ENCODE data around the gene MICU2.

The MICU2 gene

GRCh38 chr13:21544515-21544914, 59.5 kb downstream of the MICU2 start:
- TF ChIP-seq CTCF (conservative IDR thresholded peaks at IDR 0.05; ENCODE audit: low read length) = no peak
- no peak for DNase-seq (ENCODE audit: low read depth)
- no peak overlapping the region for H3K4me3 ChIP-seq (ENCODE audit: low read length)

GRCh38 chr13:21542563-21542962, 61.4 kb downstream of the MICU2 start:
- TF ChIP-seq CTCF (conservative IDR thresholded peaks at IDR 0.05; ENCODE audit: low read length) = no peak
- H3K4me3 ChIP-seq (ENCODE audit: low read length) = no peak overlapping the region
- peak; percentile 16 for DNase-seq (ENCODE audit: low read depth)

DNA sequence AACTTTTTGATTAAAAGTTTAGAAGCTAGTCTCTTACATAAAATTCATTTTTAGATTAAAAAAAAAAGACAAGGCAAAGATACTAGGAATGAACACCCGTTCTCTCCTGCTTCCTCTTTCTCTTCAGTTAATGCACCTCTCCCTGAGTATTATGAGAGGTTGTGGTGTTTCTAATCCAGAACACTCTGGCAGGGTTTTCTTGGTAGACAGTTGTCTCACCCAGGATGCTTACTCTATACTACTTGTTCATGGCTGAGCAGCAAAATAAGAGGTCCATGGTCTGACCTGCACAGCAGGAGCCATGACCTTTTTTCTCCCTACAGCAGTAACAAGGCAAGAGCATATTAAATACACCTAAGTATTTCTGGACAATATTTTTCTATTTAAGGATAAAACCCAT, 62.0 kb downstream of the MICU2 start:
- DNase-seq (ENCODE audit: low read depth) = no peak
- TF ChIP-seq CTCF (conservative IDR thresholded peaks at IDR 0.05; ENCODE audit: low read length) = no peak
- no peak overlapping the region for H3K4me3 ChIP-seq (ENCODE audit: low read length)

GRCh38 chr13:21541271-21541670, 62.7 kb downstream of the MICU2 start:
- H3K4me3 ChIP-seq (ENCODE audit: low read length) = no peak overlapping the region
- TF ChIP-seq CTCF (conservative IDR thresholded peaks at IDR 0.05; ENCODE audit: low read length) = no peak
- DNase-seq (ENCODE audit: low read depth) = no peak

- no peak for DNase-seq (ENCODE audit: low read depth)
- no peak for TF ChIP-seq CTCF (conservative IDR thresholded peaks at IDR 0.05; ENCODE audit: low read length)
- H3K4me3 ChIP-seq (ENCODE audit: low read length) = no peak overlapping the region
Observed at GRCh38 chr13:21539687-21540086, 64.3 kb downstream of the MICU2 start.

GRCh38 chr13:21538753-21539152, 65.2 kb downstream of the MICU2 start:
- TF ChIP-seq CTCF (conservative IDR thresholded peaks at IDR 0.05; ENCODE audit: low read length) = no peak
- no peak for DNase-seq (ENCODE audit: low read depth)
- H3K4me3 ChIP-seq (ENCODE audit: low read length) = no peak overlapping the region

DNA sequence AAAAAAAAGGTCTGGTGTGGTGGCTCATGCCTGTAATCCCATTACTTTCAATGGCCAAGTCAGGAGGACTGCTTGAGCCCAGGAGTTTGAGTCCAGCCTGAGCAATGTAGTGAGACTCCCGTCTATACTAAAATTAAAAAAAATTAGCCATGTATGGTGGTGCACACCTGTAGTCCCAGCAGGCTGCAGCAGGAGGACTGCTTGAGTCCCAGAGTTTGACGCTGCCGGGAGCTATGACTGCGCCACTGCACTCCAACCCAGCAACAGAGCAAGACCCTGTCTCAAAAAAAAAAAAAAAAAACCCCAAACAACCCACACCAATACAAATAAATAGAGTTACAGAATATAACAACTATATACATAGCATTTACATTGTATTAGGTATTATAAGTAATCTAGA, 65.7 kb downstream of the MICU2 start:
- H3K4me3 ChIP-seq (ENCODE audit: low read length) = no peak overlapping the region
- no peak for TF ChIP-seq CTCF (conservative IDR thresholded peaks at IDR 0.05; ENCODE audit: low read length)
- DNase-seq (ENCODE audit: low read depth) = no peak
